Stimulated activated CD8-positive, alpha-beta memory T cell treated with anti-CD3 and anti-CD28 coated beads, Interleukin-15, amount 100 ng/mL, for 24 hours (primary cell): ENCODE results near the gene ADARB1.

Experiments used
- DNase-seq: peaks from one replicate; pipeline ENCODE4 v3.0.0-alpha.2; 2020; ENCODE audit warnings: low read depth

ADARB1 gene

DNA sequence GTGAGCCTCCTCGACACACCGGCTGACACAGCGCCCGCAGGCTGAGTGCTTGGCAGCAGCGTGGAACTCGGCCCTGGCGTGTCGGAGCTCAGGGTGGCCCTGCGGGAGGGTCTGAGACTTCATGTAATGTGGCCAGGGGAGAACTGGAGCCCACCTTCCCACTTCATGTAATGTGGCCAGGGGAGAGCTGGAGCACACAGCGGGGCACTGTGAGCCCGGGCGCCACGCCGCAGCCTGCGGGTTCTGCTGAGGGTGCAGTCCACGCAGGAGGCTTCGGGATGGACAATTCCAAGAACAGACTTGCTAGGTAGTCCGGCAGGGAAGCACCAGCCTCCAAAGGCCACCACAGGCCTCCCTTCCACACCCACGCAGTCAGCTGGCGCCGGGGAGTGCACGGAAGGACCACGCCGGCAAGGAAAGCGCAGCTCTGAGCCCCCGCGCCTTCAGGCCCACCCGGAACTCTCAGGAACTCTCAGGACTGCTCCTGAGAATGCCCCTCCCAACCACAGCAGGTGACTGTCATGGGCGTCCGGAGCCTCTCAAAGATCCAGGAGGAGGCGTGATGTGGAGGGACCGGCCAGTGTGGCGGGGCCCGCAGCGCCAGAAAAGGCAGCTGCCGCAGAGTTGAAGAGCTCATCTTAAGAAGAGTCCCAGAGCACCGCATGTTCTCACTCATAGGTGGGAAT lies 19.3 kb upstream of the ADARB1 start:
- no peak for DNase-seq

- no peak for DNase-seq
Measured at GRCh38 chr21:45055861-45056260, 18.5 kb upstream of the ADARB1 start.

DNA sequence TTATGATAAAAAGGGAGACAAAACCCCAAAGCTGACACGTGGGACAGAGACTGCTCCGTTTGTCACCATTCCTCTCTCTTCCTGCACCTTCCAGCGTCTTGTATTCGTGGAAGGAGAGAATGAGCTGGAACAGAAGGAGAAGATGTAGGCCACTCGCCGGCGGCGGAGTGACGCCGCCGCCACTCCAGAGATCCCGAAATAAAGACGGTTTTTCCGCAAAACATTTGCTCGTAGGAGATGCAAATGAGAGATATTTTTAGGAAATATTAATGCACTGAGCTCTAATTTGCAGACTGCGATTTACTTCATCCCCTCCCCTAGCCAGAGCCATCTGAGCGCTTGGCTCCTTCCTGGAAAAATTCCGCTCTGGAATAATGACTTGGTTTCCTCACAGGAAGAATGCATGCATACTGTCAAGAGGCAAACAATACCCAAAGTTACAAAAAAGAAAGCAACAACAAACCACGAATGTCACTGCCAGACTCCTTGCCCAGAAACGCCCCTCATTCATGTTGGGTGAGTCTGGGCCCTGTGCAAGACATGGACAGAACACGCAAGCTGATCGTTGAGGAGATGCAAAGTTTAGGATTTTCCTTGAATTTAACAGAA lies 18.0 kb upstream of the ADARB1 start:
- no peak for DNase-seq

DNA sequence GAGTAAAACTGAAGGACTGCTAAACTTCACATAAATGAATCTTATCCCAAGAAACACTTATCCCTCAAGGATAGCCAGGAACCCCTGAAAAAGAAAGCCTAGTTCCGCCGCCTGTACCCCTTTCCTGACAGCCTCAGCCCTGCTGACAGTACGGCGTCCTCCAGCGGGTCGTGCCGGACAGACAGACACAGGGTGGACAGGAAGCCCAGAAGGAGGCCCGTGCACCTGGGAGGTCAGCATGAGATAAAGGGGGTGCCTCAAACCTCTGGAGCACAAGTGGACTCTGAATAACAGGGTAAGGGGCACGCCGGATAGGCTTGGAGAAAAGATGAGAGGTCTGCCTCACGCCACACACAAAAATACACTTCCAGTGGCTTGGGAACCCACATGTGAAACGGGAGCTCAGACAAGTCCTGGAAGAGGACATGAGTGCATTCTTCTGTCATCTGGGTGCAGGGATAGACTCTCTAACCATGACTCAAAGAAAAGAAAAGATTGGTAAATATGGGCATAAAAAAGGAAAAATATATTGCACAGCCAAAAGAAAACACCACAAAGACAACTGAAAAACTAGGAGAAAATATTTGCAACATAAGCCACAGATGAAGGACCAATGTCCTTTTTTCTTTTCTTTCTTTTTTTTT lies 17.3 kb upstream of the ADARB1 start:
- no peak for DNase-seq

DNA sequence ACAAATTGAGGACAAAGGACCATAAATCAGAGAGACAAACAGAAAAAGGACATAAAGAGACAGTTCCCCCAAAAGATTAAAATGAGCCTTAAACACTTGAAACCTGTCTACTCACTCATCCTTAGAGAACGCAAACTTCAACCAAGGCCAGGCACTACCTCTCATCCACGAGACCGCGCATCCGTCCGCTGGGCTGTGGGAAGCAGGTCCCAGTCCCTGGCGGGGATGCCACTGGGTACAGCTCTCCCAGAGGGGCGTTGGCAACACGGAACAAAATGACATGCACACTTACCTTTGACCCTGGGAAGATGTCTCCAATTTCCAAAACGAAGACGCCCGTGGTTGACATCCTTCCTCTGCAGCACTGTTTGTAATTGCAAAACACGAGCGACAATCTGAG lies 16.5 kb upstream of the ADARB1 start:
- DNase-seq, result no peak

DNA sequence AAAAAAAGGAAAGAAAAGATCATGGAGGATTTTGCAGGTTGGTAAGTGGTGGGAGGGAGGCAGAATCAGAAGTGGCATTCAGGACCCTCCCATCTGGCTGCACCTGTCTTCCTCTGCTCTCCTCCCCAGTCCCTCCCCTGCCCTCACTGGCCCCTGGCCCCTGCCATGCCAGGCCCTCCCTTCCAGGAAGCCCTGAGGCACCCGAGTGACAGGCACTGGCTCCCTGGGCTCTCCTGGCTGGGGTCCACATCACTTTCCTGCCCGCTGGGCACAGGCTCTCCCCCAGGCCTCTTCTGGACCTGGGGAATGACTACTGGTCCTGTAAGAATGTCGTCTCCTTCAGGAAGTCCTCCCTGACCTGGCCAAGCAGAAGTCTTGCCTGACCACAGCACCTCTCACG lies 15.3 kb upstream of the ADARB1 start:
- DNase-seq, result no peak

DNA sequence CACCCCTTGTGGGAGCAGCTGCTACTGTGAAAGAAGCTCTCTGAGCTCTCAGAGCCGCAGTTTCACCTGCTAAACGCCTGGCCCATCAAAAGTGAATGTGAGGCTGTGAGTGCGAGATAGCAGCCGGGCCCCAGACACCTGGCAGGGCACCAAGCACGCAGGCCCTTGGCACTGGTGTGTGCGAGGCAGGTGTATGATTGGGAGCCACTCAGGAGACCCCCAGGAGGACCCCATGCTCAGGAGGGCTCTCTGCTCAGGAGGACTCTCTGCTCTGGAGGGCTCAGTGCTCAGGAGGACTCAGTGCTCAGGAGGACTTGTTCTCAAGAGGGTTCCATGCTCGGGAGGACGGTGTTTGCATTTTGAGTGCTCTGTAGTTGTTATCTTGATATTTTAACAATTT lies 14.3 kb upstream of the ADARB1 start:
- DNase-seq, result no peak

DNA sequence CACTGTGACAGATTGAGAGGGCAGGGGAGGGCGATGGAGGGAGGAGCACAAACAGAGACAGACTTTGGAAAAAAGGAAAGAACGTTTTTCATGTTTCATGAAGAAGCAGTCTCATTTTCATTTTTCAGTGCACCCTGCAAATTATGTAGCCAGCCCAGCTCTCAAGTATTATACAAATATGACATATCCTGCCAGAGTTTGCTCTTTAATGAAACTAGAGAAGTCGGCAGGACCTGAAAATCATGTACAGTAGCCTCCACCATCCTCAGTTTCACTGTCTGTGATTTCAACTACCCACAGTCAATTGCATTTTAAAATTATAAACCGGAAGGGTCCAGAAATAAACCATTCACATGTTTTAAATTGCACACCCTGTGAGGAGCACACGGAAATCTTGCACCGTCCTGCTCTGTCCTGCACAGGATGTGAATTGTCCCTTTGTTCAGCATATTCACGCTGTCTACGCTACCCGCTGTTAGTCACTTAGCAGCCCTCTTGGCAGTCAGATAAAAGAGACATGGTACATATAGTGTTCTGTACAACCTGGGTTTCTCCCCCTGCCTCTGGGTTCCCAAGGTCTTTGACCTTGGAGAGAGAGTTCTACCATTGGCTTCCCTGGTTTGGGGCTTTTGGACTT lies 13.6 kb upstream of the ADARB1 start:
- no peak for DNase-seq

- no peak for DNase-seq
Measured at GRCh38 chr21:45064091-45064490, 10.3 kb upstream of the ADARB1 start.

DNA sequence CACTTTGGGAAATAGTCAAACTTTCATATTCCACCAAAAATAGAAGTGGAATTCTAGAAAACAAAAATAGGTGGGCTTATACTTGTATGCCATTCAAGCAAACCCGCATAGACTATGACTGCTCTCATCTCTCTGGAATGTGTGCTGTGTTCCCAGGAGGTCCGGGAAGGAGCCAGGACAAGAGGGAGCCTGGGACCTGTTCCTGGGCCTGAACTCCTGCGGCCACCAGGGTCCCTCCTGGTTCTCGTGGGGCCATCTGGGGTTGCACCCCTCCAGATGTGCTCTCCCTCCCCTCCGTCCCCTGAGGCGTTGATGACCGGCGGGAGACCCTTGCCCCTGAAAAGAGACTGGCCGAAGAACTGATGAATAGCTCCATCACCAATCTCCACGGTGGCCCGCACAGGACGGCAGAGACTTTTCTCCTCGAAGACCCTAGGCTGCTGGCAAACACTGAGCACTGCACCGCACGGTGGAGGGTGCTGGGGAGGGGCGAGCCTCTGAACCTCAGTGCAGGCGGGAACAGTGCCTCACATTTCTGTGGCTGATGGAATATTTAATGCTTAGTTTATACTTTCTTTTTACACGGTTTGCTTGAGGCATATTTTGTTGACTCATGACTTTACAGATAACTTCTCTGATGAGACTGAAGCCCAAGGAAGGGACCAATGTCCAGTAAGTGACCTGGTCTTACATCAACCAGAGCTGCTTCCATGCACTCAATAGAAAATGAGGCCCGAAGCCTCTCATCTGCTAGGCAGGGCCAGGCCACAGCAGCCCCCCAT lies 9.6 kb upstream of the ADARB1 start:
- DNase-seq, result no peak

GRCh38 chr21:45067462-45068285 lies 6.7 kb upstream of the ADARB1 start:
- DNase-seq, result no peak

DNA sequence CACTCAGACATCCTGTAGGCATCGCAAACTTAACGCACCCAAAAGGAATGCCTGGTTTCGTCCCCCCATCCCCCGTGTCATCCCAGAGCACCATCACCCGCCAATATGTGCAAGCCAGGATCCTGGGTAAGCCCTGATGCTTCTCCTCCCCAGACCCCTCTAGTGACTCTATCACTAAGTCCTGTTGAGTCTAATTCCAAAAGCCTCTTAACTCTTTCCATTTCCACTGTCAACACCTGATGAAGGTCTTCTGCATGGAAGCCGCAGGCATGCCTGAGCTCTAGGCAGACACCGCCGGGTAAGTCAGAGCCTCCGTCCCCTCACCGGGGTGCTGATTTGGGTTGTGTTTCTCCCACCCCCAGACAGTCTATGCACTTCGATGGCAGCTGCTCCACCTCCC lies 5.3 kb upstream of the ADARB1 start:
- DNase-seq, result no peak

GRCh38 chr21:45069711-45070110 lies 4.7 kb upstream of the ADARB1 start:
- no peak for DNase-seq

GRCh38 chr21:45071078-45071873 lies 3.1 kb upstream of the ADARB1 start:
- no peak for DNase-seq

DNA sequence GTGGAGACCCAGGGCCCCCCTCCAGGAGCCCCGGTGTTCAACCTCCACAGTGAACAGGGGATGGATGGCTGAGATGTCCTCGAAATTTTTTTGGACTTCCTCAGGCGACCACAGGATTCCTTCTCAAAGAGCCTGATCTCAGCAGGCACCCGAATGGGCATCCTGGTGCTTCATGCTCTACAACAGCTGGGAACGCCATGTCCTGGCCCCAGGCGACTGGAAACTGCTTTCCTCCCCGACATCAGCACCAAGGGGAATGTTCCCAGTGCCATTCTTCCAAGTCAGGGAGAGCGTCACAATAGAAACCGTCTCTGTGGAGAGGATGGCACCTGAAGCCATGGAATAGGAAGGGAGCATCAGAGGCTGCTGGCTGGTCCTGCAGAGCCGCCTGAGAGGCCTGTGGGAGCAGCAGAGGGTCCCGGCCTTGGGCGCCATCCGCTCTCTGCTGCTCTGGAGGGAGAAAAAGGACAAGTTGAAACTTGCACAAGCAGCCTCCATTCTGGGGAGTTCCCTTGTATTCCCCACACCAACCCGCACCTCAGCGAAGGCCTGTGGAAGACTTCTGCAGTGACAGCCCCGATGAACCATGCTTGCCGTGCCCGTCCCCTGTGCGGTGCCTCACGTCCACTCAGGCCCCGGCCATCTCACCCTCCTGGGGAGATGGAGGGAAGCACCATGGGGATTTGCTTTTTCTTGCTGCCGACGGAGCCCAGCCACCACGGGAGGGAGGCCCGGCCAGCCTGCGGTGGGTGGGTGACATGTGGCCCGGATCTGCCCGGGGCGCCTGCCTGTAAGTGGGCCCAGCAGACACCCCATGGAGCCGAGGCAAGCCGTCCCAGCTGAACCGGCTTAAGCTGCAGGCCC lies 2.3 kb upstream of the ADARB1 start:
- no peak for DNase-seq

DNA sequence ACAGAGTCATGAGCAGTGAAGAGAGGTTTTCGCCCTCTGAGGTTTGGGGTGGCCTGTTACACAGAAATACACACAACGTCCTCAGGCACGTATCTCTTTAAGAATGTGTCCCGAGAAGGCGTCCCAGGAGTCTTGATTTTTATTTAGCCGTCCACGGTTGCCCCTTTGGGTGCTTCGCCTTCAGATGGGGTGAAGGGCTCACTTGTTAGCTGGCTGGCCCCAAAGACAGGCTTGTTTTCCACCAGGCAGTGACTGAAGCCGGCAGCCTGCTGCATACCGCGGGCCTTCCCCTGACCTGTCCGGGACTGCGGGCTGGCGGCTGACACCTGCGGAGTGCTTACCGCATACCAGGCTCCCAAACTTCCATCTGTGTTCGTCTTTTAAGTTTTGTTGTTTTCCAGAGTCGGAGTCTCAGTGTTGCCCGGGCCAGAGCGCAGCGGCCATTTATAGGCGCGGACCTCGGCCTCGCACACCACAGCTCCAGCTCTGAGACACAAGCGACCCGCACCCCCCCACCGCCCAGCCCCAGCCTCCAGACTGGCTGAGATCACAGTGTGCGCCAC lies 1.6 kb upstream of the ADARB1 start:
- DNase-seq, result no peak

DNA sequence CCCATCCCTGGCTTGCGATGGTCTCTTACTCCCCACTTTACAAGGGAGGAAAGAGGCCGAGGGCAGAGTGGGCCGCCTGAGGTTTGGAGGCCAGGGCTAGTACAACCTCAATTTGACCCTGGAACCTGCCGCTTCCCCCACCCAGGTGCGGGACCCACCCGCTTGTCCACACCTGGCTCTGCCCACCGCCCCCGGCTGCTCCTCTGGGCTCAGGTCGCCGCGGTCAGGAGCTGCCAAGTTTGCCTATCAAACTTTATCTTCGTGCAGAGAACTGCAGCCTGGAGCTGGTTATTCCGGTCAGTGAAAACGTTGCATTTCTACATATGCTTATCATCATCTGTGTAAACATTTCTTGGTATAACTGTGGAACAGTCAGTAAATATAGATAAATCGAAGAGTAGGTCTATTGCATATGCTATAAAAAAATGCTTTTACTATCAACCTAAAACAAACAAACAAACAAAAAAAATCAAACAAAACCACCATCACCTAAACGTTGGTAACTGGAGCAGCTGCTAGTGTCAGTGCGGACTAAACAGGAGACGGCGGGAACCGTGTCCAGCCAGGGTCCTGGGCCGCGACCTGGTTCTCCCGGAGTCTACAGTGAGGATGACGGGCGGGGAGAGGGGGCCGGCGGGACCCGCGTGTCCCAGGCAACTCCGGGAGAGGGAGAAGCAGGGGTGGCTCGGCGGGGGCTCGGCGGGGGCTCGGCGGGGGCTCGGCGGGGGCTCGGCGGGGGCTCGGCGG lies 906 bp upstream of the ADARB1 start:
- DNase-seq, result no peak

DNA sequence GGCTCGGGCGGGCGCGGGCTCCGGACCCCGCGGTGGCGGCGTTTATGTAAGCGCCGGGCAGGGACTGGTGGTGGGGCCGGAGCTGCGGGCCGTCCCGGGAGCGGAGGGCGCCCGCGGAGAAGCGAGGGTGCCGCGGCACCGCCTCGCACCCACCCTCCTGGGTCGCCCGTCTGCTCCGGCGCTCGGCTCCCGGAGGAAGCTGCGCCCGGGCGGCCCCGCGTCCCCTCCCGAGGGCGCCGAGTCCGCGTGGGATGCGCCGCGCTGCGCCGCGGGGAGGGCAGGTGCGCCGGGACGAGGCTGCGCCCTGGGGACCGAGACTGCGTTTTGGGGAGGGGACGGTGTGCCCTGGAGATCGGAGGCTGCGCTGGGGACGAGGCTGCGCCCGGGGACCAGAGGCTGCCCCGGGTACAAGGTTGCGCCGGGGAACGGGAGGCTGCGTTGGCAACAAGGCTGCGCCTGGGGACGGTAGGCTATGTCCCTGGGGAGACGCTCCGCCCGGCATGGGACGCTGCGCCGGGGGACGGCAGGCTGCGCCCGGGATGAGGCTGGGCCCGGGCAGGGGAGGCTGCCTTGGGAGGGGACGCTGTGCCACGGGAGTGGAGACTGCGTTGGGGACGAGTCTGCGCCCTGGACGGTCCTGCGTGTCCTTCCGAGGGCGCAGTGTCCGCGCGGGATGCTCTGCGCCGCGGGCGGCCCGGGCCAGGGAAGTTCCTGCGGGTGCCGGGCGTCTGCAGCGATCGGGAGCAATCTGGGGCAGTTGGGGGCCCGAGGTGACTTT lies 627 bp downstream of the ADARB1 start:
- DNase-seq, result no peak
